H1 (cell line): ENCODE data around the gene DCXR. TPM values are rescaled to one million over a fixed set of nuclear protein-coding genes. Genes with fewer than 3 reads are reported as not detected.

Experiments used
- CTCF ChIA-PET: fragments of 300-600 bp; sonication (Branson Sonifier 250); formaldehyde crosslinking; loops from one replicate; lab custom pipeline; 2021; ENCODE audit not compliant: partially characterized antibody; lab: Charles Lee
- POLR2A ChIA-PET: fragments of 300-600 bp; sonication (Branson Sonifier 250); formaldehyde crosslinking; loops from one replicate; lab custom pipeline; 2021; ENCODE audit warnings: inconsistent platforms; ENCODE audit not compliant: partially characterized antibody; lab: Charles Lee
- DNase-seq, 2 experiments: peaks; one replicate each; pipeline versions ENCODE4 v3.0.0 to v3.0.0-alpha.2; 2010 to 2022; ENCODE audit warnings: low spot score in 2 of 2, low read depth in 1 of 2, mixed read lengths in 1 of 2
- FAIRE-seq: peaks from 2 replicates; lab custom pipeline; 2011; peaks lifted over from hg19 to GRCh38; lab: Jason Lieb, UNC
- H2AFZ ChIP-seq: 2 replicates; pipeline ENCODE4 v1.8.1; 2012; ENCODE audit warnings: low read length, inconsistent platforms
- H2AK5ac ChIP-seq: 2 replicates; pipeline ENCODE4 v1.6.1; 2013; ENCODE audit warnings: low read depth, low read length
- H2BK120ac ChIP-seq: replicated peaks from 2 replicates; pipeline ENCODE3; 2013; ENCODE audit warnings: low read depth, low read length, inconsistent platforms
- H2BK12ac ChIP-seq: 2 replicates; pipeline ENCODE4 v1.6.1; 2013; ENCODE audit warnings: low read depth, low read length
- H2BK15ac ChIP-seq: 2 replicates; pipeline ENCODE4 v1.6.1; 2013; ENCODE audit warnings: low read length
- H2BK20ac ChIP-seq: 2 replicates; pipeline ENCODE4 v1.6.1; 2013; ENCODE audit warnings: low read length
- H2BK5ac ChIP-seq: 2 replicates; pipeline ENCODE4 v1.6.1; 2013; ENCODE audit warnings: low read depth, low read length
- H3K14ac ChIP-seq: 2 replicates; pipeline ENCODE4 v1.6.1; 2013; ENCODE audit warnings: inconsistent platforms; ENCODE audit not compliant: insufficient read length
- H3K18ac ChIP-seq: 2 replicates; pipeline ENCODE4 v1.6.1; 2013; ENCODE audit warnings: low read length; ENCODE audit errors: extremely low read depth
- H3K23ac ChIP-seq: 2 replicates; pipeline ENCODE4 v1.6.1; 2013; ENCODE audit warnings: inconsistent platforms; ENCODE audit not compliant: insufficient read length
- H3K23me2 ChIP-seq: 2 replicates; pipeline ENCODE4 v1.6.1; 2013; ENCODE audit warnings: low read depth, low read length
- H3K27ac ChIP-seq: 2 replicates; pipeline ENCODE4 v1.6.1; 2011; ENCODE audit warnings: low read depth, low read length, inconsistent platforms
- H3K27me3 ChIP-seq, 4 experiments: replicated peaks in 1 of 4; 1 replicate in 1 of 4; 2 replicates in 3 of 4; pipeline versions ENCODE4 v1.6.1 to v1.8.1; 2011 to 2013; ENCODE audit warnings: low read length in 3 of 4, mild to moderate bottlenecking in 3 of 4, inconsistent platforms in 2 of 4, mixed read lengths in 2 of 4, moderate library complexity in 1 of 4; ENCODE audit not compliant: control insufficient read depth in 3 of 4, insufficient read depth in 3 of 4; ENCODE audit errors: extremely low read depth in 1 of 4
- H3K36me3 ChIP-seq, 4 experiments: 2 replicates each; pipeline versions ENCODE4 v1.6.1 to v1.8.1; 2011 to 2013; ENCODE audit warnings: mild to moderate bottlenecking in 4 of 4, low read length in 3 of 4, moderate library complexity in 2 of 4, control low read depth in 1 of 4, inconsistent platforms in 1 of 4; ENCODE audit not compliant: insufficient read depth in 4 of 4, control insufficient read depth in 2 of 4
- H3K4ac ChIP-seq: replicated peaks from 2 replicates; pipeline ENCODE3; 2013; ENCODE audit warnings: low read length, low read depth, mixed read lengths, inconsistent platforms; ENCODE audit not compliant: insufficient read length
- H3K4me1 ChIP-seq, 4 experiments: replicated peaks in 1 of 4; 1 replicate in 1 of 4; 2 replicates in 3 of 4; pipeline versions ENCODE4 v1.6.1 to v1.8.1; 2011 to 2013; ENCODE audit warnings: low read length in 3 of 4, inconsistent platforms in 2 of 4, mixed read lengths in 1 of 4; ENCODE audit not compliant: insufficient read depth in 4 of 4, control insufficient read depth in 3 of 4
- H3K4me2 ChIP-seq, 2 experiments: 2 replicates each; pipeline versions ENCODE4 v1.6.1 to v1.8.1; 2011 to 2013; ENCODE audit warnings: low read depth in 2 of 2, low read length in 2 of 2, control low read depth in 1 of 2, inconsistent platforms in 1 of 2, mild to moderate bottlenecking in 1 of 2; ENCODE audit not compliant: insufficient read depth in 1 of 2
- H3K4me3 ChIP-seq, 4 experiments: fragments of 200-600, 300-600 bp in 1 of 4; sonication (generic), shearing (Covaris generic), sonication (Bioruptor Twin) in 1 of 4; 2 replicates each; pipeline versions ENCODE4 v1.5.1 to v1.8.1; 2011 to 2016; ENCODE audit warnings: low read length in 4 of 4, low read depth in 3 of 4, control low read depth in 2 of 4, inconsistent platforms in 2 of 4, mild to moderate bottlenecking in 2 of 4, mixed read lengths in 1 of 4, moderate library complexity in 1 of 4; ENCODE audit not compliant: insufficient read depth in 2 of 4; ENCODE audit errors: extremely low read depth in 1 of 4
- H3K56ac ChIP-seq: replicated peaks from 2 replicates; pipeline ENCODE3; 2013; ENCODE audit warnings: low read depth, mild to moderate bottlenecking, mixed read lengths, low read length, inconsistent platforms; ENCODE audit not compliant: insufficient read length
- H3K79me1 ChIP-seq: 2 replicates; pipeline ENCODE4 v1.6.1; 2013; ENCODE audit warnings: low read depth, low read length, control low read depth
- H3K79me2 ChIP-seq, 2 experiments: 2 replicates each; pipeline versions ENCODE4 v1.6.1 to v1.8.1; 2012 to 2013; ENCODE audit warnings: low read length in 2 of 2, mild to moderate bottlenecking in 2 of 2, inconsistent platforms in 1 of 2; ENCODE audit not compliant: insufficient read depth in 2 of 2, control insufficient read depth in 1 of 2
- H3K9ac ChIP-seq, 4 experiments: replicated peaks in 1 of 4; 1 replicate in 1 of 4; 2 replicates in 3 of 4; pipeline versions ENCODE4 v1.6.1 to v1.8.1; 2011 to 2013; ENCODE audit warnings: low read depth in 3 of 4, low read length in 3 of 4, control low read depth in 2 of 4, mild to moderate bottlenecking in 2 of 4, moderate library complexity in 2 of 4, inconsistent platforms in 1 of 4; ENCODE audit errors: extremely low read depth in 1 of 4
- H3K9me3 ChIP-seq, 2 experiments: 2 replicates each; pipeline versions ENCODE4 v1.6.1 to v1.8.1; 2012 to 2013; ENCODE audit warnings: mild to moderate bottlenecking in 2 of 2, moderate library complexity in 2 of 2, control low read depth in 1 of 2, inconsistent platforms in 1 of 2, low read depth in 1 of 2, low read length in 1 of 2, mixed read lengths in 1 of 2; ENCODE audit not compliant: insufficient read depth in 2 of 2
- H4K20me1 ChIP-seq, 2 experiments: replicated peaks in 1 of 2; 2 replicates each; pipeline versions ENCODE3 to v1.8.1; 2011 to 2013; ENCODE audit warnings: inconsistent platforms in 2 of 2, low read length in 2 of 2, mild to moderate bottlenecking in 1 of 2; ENCODE audit not compliant: insufficient read depth in 2 of 2, control insufficient read depth in 1 of 2
- H4K5ac ChIP-seq: 2 replicates; pipeline ENCODE4 v1.6.1; 2013; ENCODE audit warnings: low read length, low read depth, mixed read lengths, inconsistent platforms; ENCODE audit not compliant: insufficient read length
- H4K8ac ChIP-seq: 2 replicates; pipeline ENCODE4 v1.8.0; 2013; ENCODE audit warnings: mild to moderate bottlenecking, moderate library complexity, low read length, inconsistent platforms; ENCODE audit not compliant: insufficient read depth; ENCODE audit errors: extremely low read depth
- H4K91ac ChIP-seq: replicated peaks from 2 replicates; pipeline ENCODE3; 2013; ENCODE audit warnings: low read length, mixed read lengths, inconsistent platforms; ENCODE audit not compliant: insufficient read length
- ASH2L ChIP-seq: fragments of 200-600, 300-600 bp; sonication (generic); IDR thresholded peaks from one replicate; pipeline ENCODE4 v1.7.1; 2017; ENCODE audit warnings: low read length
- BRCA1 ChIP-seq: IDR thresholded peaks from 2 replicates; pipeline ENCODE4 v1.6.1; 2012; ENCODE audit warnings: low read depth, low read length, improper control_type of control experiment
- CBX5 ChIP-seq: fragments of 300-800, 300-1000 bp; sonication (generic); IDR thresholded peaks from 2 replicates; pipeline ENCODE4 v1.7.1; 2016; ENCODE audit warnings: antibody characterized with exemption, low read length, low read depth
- GABPA ChIP-seq: IDR thresholded peaks from 2 replicates; pipeline ENCODE4 v1.6.1; 2011; ENCODE audit warnings: mild to moderate bottlenecking, low read length, moderate library complexity, borderline replicate concordance; ENCODE audit not compliant: insufficient read depth
- HDAC6 ChIP-seq: IDR thresholded peaks from one replicate; pipeline ENCODE4 v1.7.1; 2012; ENCODE audit warnings: low read depth, mild to moderate bottlenecking, inconsistent platforms, low read length, moderate library complexity
- RBBP5 ChIP-seq: IDR thresholded peaks from 2 replicates; pipeline ENCODE4 v1.7.1; 2012; ENCODE audit warnings: low read depth, mild to moderate bottlenecking, inconsistent platforms, low read length, moderate library complexity, borderline replicate concordance
- RFX5 ChIP-seq: IDR thresholded peaks from 2 replicates; pipeline ENCODE4 v1.6.1; 2011; ENCODE audit warnings: low read depth, low read length, improper control_type of control experiment, borderline replicate concordance
- USF2 ChIP-seq: IDR thresholded peaks from 2 replicates; pipeline ENCODE4 v1.6.1; 2011; ENCODE audit warnings: low read length, improper control_type of control experiment
- WGBS, 2 experiments: shearing (Covaris generic) in 1 of 2; methylation state at CpG; one replicate each; pipeline versions ENCODE4 v1.1.6 to v1.1.7; 2013 to 2015; ENCODE audit warnings: low lambda C conversion rate in 2 of 2, mixed read lengths in 2 of 2, inconsistent platforms in 1 of 2, low coverage in 1 of 2, missing lambda C conversion rate in 1 of 2; ENCODE audit not compliant: insufficient replicate concordance in 2 of 2, insufficient coverage in 1 of 2, insufficient read length in 1 of 2; ENCODE audit errors: extremely low coverage in 1 of 2, missing lambda C conversion rate in 1 of 2; 5-methylcytosine and 5-hydroxymethylcytosine counted together
- polyA plus RNA-seq, 7 experiments: library from polyadenylated mRNA; depleted of rRNA in 3 of 7; stranded (reverse) in 5 of 7; unstranded in 2 of 7; fragments of >200 nt in 5 of 7; fragments of 200-250 nt in 2 of 7; gene quantifications; 1 replicate in 5 of 7; 2 replicates in 1 of 7; 4 replicates in 1 of 7; pipeline versions ENCODE4 v1.2.1 to v1.2.3, GENCODE V29; 2011 to 2013; ENCODE audit warnings: missing spikeins in 2 of 7, mixed read lengths in 2 of 7
- total RNA-seq: library from RNA; stranded (reverse); fragmentation: NEBNext Ultra II Directional; extraction: Animal tissue kit (Norgen Biotek cat#: 25700); gene quantifications from 2 replicates; pipeline ENCODE4 v1.2.1, GENCODE V29; 2021
- TF ChIP-seq, protein P1 (sequence below): IDR thresholded peaks from 2 replicates; pipeline ENCODE4 v1.6.1; 2012; ENCODE audit warnings: low read length, inconsistent platforms
- TF ChIP-seq, protein P2 (sequence below): IDR thresholded peaks from 2 replicates; pipeline ENCODE4 v1.6.1; 2012; ENCODE audit warnings: inconsistent platforms

The DCXR gene
- total and polyA plus RNA-seq, 2 of the 8 experiments (the other 6 are each of a cell fraction or from before 2014, with no cell fraction given): 96.3 to 212 TPM

DNA sequence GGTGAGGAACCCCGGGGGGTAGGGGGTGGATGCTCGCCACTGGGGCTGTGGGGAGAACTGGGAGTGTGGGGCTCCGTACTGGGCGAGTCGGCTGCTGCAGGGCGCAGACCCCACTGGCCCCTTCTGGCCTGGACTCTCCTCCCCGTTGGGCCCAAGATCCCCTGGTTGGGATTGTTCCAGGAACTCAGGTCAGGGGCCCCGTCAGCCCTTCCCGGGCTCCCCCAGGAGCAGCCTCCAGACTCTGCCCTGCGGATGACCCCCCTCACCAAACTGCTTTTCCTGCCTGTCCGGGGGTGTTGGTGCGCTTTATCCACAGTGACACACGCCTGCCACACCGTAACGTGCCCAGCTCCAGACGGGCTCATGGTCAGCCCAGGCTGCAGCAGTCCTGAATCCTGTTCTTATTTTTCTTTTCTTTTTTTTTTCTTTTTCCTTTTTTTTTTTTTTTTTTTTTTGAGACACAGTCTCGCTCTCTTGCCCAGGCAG, 35.9 kb downstream of the DCXR start:
- no peaks in the 10 kb centered on the region for H3K9me3 ChIP-seq
- H3K79me2 ChIP-seq: no peaks in the 10 kb centered on the region
- FAIRE-seq (no peak), DNase-seq (no peak)
- H4K8ac ChIP-seq: no peak overlapping the region
- H4K20me1 ChIP-seq: peaks cover 0 to 8% of the 10 kb centered on the region in 2 experiments
- H3K4ac ChIP-seq: no peak overlapping the region
- H2BK20ac ChIP-seq: no peak overlapping the region
- no peak overlapping the region for H3K18ac ChIP-seq
- H3K4me1 ChIP-seq: no peaks in the 10 kb centered on the region; a peak in 1 of 7 replicates
- no peak overlapping the region for H3K14ac ChIP-seq
- H2BK12ac ChIP-seq: no peak overlapping the region
- no peak overlapping the region for H3K23ac ChIP-seq
- H3K4me2 ChIP-seq: no peak overlapping the region
- H3K56ac ChIP-seq: no peak overlapping the region
- no peak overlapping the region for H3K4me3 ChIP-seq
- POLR2A ChIA-PET: interaction anchor here (1.2 to 1.9 kb wide), 3 partner anchors 8 to 17 kb away, joined by 3 to 9 read pairs (median 5); no protein-coding TSS in a partner anchor
- H2BK5ac ChIP-seq: no peak overlapping the region
- no peak overlapping the region for H2BK15ac ChIP-seq
- H4K91ac ChIP-seq: no peak overlapping the region
- H3K9ac ChIP-seq: no peak overlapping the region
- 94% methylated on average over 13 of the region's 17 CpGs; no CpG with 5 or more reads in 1 of the 2 experiments for WGBS, 2 experiments
- H3K36me3 ChIP-seq: no peaks in the 10 kb centered on the region
- peaks cover 3% of the 10 kb centered on the region for H3K79me1 ChIP-seq
- no peak overlapping the region for H2AFZ ChIP-seq
- H2BK120ac ChIP-seq: no peak overlapping the region
- H2AK5ac ChIP-seq: no peak overlapping the region
- H4K5ac ChIP-seq: no peak overlapping the region
- H3K27me3 ChIP-seq: no peaks in the 10 kb centered on the region
- CTCF ChIA-PET: interaction anchor here (1.1 to 4.0 kb wide), 3 partner anchors 9 to 167 kb away, joined by 3 to 29 read pairs (median 4); partner anchors contain the start of gene PPP1R27
- 0 out of 2 replicates have a peak, but pooled peaks cover 1% of the 10 kb centered on the region for H3K23me2 ChIP-seq
- H3K27ac ChIP-seq: no peak overlapping the region
- no peak for TF ChIP-seq RFX5
- TF ChIP-seq, protein P1, sequence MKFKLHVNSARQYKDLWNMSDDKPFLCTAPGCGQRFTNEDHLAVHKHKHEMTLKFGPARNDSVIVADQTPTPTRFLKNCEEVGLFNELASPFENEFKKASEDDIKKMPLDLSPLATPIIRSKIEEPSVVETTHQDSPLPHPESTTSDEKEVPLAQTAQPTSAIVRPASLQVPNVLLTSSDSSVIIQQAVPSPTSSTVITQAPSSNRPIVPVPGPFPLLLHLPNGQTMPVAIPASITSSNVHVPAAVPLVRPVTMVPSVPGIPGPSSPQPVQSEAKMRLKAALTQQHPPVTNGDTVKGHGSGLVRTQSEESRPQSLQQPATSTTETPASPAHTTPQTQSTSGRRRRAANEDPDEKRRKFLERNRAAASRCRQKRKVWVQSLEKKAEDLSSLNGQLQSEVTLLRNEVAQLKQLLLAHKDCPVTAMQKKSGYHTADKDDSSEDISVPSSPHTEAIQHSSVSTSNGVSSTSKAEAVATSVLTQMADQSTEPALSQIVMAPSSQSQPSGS: no peak
- no peak for TF ChIP-seq ASH2L
- TF ChIP-seq, protein P2, sequence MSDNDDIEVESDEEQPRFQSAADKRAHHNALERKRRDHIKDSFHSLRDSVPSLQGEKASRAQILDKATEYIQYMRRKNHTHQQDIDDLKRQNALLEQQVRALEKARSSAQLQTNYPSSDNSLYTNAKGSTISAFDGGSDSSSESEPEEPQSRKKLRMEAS: no peak
- TF ChIP-seq BRCA1: no peak
- no peak for TF ChIP-seq HDAC6
- TF ChIP-seq CBX5: no peak
- no peak for TF ChIP-seq USF2
- TF ChIP-seq RBBP5: no peak
- no peak for TF ChIP-seq GABPA
